OCI-LY1 (cell line): ENCODE measurements around the gene FGF16.
"Not testable (repeated sequence)": the region's sequence is repeated elsewhere in the genome, so short reads cannot be mapped to it uniquely, and the experiment has no call there.

Experiments used
- EZH2 ChIP-seq: fragments of 200-600 bp; sonication (generic), shearing (Covaris generic); IDR thresholded peaks from 2 replicates; pipeline ENCODE4 v1.8.0; 2017; ENCODE audit warnings: borderline replicate concordance, mixed run types, mild to moderate bottlenecking, antibody characterized with exemption, low read length, moderate library complexity, mixed read lengths
- TF ChIP-seq, protein P1 (sequence below): fragments of 200-600 bp; sonication (generic), shearing (Covaris generic); IDR thresholded peaks from 2 replicates; pipeline ENCODE4 v1.5.1; 2017; ENCODE audit warnings: mild to moderate bottlenecking, antibody characterized with exemption, low read length, moderate library complexity, mixed read lengths

DNA sequence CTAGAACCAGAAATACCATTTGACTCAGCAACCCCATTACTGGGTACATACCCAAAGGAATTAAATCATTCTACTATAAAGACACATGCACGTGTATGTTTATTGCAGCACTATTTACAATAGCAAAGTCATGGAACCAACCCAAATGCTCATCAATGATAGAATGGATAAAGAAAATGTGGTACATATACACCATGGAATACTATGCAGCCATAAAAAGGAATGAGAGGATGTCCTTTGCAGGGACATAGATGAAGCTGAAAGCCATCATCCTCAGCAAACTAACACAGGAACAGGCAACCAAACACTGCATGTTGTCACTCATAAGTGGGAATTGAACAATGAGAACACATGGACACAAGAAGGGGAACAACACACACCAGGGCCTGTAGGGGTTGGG, 53.0 kb downstream of the FGF16 start:
- TF ChIP-seq, protein P1, sequence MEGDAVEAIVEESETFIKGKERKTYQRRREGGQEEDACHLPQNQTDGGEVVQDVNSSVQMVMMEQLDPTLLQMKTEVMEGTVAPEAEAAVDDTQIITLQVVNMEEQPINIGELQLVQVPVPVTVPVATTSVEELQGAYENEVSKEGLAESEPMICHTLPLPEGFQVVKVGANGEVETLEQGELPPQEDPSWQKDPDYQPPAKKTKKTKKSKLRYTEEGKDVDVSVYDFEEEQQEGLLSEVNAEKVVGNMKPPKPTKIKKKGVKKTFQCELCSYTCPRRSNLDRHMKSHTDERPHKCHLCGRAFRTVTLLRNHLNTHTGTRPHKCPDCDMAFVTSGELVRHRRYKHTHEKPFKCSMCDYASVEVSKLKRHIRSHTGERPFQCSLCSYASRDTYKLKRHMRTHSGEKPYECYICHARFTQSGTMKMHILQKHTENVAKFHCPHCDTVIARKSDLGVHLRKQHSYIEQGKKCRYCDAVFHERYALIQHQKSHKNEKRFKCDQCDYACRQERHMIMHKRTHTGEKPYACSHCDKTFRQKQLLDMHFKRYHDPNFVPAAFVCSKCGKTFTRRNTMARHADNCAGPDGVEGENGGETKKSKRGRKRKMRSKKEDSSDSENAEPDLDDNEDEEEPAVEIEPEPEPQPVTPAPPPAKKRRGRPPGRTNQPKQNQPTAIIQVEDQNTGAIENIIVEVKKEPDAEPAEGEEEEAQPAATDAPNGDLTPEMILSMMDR = not testable (repeated sequence)
- TF ChIP-seq EZH2 = not testable (repeated sequence)
